Stimulated activated naive B cell treated with anti-CD40 and anti-IgM and Interleukin-4, amounts not matched to agents 10 μg/mL and 1 μg/mL and 100 μg/mL, for 72 hours (primary cell): ENCODE measurements around the gene NBDY.
"Not testable (repeated sequence)": the region's sequence is repeated elsewhere in the genome, so short reads cannot be mapped to it uniquely, and the experiment has no call there.

ENCODE experiments used
- ATAC-seq, 2 donors: fragments of 150-1000 bp; cut with Tn5 transposase; replicated peaks; 2 replicates each; pipeline ENCODE4 v1.10.0; 2021; ENCODE audit warnings: moderate library complexity in 1 of 2
- DNase-seq: peaks from one replicate; pipeline ENCODE4 v3.0.0; 2021
- H3K27ac Mint-ChIP-seq: one replicate; pipeline ENCODE4 v1.8.0; 2022; ENCODE audit warnings: mild to moderate bottlenecking, mixed read lengths
- H3K27me3 Mint-ChIP-seq, 2 donors: one replicate each; pipeline ENCODE4 v1.8.0; 2022; ENCODE audit warnings: mixed read lengths in 2 of 2
- H3K36me3 Mint-ChIP-seq, 2 donors: one replicate each; pipeline ENCODE4 v1.8.0; 2022; ENCODE audit warnings: mixed read lengths in 2 of 2, mild to moderate bottlenecking in 1 of 2
- H3K4me1 Mint-ChIP-seq, 2 donors: one replicate each; pipeline ENCODE4 v1.8.0; 2022; ENCODE audit warnings: mixed read lengths in 2 of 2, mild to moderate bottlenecking in 1 of 2
- H3K4me3 Mint-ChIP-seq, 2 donors: one replicate each; pipeline ENCODE4 v1.8.0; 2022; ENCODE audit warnings: mild to moderate bottlenecking in 2 of 2, mixed read lengths in 2 of 2, moderate library complexity in 1 of 2
- H3K9me3 Mint-ChIP-seq, 2 donors: one replicate each; pipeline ENCODE4 v1.8.0; 2022; ENCODE audit warnings: mixed read lengths in 2 of 2, mild to moderate bottlenecking in 1 of 2

NBDY gene

DNA sequence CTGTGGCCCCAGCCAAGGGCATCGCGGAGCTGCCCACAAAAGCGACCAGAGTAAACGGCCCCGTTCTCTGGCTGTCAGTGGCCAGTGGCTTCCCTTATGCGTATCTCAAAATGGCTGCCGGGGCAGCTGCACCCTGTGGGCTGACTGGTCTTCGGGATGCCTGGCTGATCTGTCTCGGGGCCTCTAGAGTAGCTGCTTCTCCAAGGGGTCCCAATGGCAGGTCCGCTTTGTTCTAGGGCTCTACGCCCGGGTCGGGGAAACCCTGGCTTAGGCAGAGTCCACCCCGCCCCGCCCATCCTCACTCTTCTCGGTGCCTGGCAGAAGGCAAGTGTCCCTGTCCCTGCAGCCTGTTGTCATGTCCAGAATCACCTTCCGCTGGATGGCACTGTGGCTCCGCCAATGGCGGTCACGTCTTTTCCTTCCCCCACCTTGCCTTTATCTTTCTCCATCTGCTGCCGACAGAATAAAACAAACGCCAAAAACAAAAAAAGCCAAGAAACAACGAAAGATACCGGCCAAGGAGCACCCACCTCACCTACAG lies 39.1 kb downstream of the NBDY start:
- H3K4me1 Mint-ChIP-seq, result peaks cover 26 to 32% of the 10 kb centered on the region in 2 donors
- not testable (repeated sequence) for H3K4me3 Mint-ChIP-seq, H3K27me3 Mint-ChIP-seq, H3K36me3 Mint-ChIP-seq, H3K27ac Mint-ChIP-seq, DNase-seq, H3K9me3 Mint-ChIP-seq
- ATAC-seq, result peak in 1 of 2 donors; percentile 47

DNA sequence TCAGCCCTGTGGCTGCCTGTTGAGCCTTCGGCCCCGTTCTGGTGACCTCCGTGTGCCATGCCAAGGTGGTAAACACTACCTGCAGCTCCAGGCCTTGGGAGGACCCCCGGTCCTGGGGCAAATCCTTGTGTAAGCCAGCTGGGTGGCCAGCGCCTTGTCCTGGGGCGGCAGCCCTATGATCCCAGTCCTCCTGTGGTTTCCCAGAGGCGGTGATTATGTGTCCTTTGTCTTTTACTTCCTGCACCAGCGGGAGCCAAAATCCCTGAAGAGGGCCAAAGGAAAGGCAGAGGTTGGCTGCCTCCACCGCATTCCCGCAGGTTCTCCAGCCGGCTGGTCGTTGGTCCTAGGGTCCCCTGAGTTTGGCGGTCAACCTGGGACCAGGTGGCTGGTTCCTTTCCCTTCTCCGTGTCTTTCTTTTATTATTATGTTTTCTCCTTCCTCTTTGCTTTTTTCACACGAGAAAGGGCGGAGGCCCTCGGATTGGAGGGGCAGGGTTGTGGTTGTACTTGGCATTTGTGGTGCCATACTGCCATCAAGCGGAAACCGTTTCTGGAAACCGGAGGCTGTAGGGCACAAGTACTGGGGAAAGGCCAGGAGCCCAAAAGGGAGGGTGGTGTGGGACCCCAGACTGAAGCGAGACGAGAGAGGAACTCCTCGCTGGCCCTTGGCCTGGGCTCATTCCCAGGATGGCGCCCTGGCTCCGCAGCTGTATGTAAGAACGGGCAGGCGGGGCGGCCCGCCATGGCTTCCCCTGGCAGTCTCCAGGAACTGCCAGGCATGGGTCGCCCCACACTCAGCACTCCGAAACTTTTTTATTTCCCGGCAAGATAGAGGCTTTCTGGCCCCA lies 43.9 kb downstream of the NBDY start:
- not testable (repeated sequence) for H3K4me3 Mint-ChIP-seq, H3K36me3 Mint-ChIP-seq, H3K4me1 Mint-ChIP-seq, H3K27ac Mint-ChIP-seq, H3K27me3 Mint-ChIP-seq, H3K9me3 Mint-ChIP-seq, DNase-seq
- peak in 1 of 2 donors; percentile 66 for ATAC-seq

DNA sequence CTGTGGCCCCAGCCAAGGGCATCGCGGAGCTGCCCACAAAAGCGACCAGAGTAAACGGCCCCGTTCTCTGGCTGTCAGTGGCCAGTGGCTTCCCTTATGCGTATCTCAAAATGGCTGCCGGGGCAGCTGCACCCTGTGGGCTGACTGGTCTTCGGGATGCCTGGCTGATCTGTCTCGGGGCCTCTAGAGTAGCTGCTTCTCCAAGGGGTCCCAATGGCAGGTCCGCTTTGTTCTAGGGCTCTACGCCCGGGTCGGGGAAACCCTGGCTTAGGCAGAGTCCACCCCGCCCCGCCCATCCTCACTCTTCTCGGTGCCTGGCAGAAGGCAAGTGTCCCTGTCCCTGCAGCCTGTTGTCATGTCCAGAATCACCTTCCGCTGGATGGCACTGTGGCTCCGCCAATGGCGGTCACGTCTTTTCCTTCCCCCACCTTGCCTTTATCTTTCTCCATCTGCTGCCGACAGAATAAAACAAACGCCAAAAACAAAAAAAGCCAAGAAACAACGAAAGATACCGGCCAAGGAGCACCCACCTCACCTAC lies 44.5 kb downstream of the NBDY start:
- H3K4me3 Mint-ChIP-seq, H3K27me3 Mint-ChIP-seq, H3K4me1 Mint-ChIP-seq, H3K36me3 Mint-ChIP-seq, H3K9me3 Mint-ChIP-seq, H3K27ac Mint-ChIP-seq, DNase-seq: not testable (repeated sequence)
- peak in 1 of 2 donors; percentile 53 for ATAC-seq

DNA sequence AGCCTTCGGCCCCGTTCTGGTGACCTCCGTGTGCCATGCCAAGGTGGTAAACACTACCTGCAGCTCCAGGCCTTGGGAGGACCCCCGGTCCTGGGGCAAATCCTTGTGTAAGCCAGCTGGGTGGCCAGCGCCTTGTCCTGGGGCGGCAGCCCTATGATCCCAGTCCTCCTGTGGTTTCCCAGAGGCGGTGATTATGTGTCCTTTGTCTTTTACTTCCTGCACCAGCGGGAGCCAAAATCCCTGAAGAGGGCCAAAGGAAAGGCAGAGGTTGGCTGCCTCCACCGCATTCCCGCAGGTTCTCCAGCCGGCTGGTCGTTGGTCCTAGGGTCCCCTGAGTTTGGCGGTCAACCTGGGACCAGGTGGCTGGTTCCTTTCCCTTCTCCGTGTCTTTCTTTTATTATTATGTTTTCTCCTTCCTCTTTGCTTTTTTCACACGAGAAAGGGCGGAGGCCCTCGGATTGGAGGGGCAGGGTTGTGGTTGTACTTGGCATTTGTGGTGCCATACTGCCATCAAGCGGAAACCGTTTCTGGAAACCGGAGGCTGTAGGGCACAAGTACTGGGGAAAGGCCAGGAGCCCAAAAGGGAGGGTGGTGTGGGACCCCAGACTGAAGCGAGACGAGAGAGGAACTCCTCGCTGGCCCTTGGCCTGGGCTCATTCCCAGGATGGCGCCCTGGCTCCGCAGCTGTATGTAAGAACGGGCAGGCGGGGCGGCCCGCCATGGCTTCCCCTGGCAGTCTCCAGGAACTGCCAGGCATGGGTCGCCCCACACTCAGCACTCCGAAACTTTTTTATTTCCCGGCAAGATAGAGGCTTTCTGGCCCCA lies 49.3 kb downstream of the NBDY start:
- not testable (repeated sequence) for DNase-seq, H3K27ac Mint-ChIP-seq, H3K27me3 Mint-ChIP-seq, H3K4me3 Mint-ChIP-seq, H3K9me3 Mint-ChIP-seq, H3K36me3 Mint-ChIP-seq
- H3K4me1 Mint-ChIP-seq, result peaks cover 16 to 25% of the 10 kb centered on the region in 2 donors
- ATAC-seq, result peak in 1 of 2 donors; percentile 65

DNA sequence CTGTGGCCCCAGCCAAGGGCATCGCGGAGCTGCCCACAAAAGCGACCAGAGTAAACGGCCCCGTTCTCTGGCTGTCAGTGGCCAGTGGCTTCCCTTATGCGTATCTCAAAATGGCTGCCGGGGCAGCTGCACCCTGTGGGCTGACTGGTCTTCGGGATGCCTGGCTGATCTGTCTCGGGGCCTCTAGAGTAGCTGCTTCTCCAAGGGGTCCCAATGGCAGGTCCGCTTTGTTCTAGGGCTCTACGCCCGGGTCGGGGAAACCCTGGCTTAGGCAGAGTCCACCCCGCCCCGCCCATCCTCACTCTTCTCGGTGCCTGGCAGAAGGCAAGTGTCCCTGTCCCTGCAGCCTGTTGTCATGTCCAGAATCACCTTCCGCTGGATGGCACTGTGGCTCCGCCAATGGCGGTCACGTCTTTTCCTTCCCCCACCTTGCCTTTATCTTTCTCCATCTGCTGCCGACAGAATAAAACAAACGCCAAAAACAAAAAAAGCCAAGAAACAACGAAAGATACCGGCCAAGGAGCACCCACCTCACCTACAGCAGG lies 50.0 kb downstream of the NBDY start:
- DNase-seq, H3K4me3 Mint-ChIP-seq, H3K9me3 Mint-ChIP-seq, H3K27ac Mint-ChIP-seq, H3K36me3 Mint-ChIP-seq, H3K27me3 Mint-ChIP-seq: not testable (repeated sequence)
- H3K4me1 Mint-ChIP-seq, result peaks cover 21 to 26% of the 10 kb centered on the region in 2 donors
- ATAC-seq, result peak in 1 of 2 donors; percentile 62

DNA sequence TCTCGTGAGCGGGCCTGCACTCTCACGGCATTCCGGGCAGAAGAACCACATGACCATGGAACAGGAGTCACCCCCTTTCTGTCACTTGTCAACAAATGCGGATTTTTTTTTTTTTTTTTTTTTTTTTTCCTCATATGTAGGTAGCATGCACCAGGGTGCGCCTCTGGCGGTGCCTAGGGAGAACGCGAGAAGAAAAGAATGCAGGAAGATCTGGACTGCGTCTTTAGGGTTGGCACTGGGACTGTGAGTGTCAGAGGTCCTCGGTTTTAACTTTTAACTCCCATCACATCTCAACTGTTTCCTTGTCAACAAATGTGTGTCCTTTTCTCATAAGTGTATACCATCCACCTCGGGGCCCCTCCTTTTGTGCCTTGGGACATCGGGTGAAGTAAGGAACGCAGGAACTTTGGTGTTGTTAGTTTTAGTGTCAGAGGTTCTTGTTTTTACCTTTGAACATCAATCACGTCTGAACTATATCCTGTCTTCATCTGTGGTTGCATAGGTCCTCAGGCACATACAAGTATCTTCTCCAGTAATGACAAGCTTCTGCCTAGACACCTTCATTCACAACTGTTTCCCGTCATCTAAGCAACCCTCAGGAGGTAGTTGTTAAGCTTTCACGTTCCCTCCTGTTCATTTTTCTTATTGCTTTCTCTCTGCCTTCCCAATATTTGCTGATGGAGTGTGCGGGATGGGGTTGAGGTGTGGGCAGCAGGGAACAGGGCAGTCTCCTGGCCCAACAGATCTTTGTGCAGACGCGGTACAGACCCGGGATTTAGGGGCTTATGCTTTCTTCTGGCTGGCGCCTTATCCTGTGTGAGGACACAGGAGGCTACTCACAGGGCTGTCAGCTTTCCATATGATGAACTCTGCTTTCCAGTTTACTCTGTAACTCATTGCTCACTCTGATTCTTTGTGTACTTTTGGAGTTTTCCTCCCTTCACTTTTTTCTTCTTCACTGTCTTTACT lies 51.9 kb downstream of the NBDY start:
- Mint-ChIP-seq H3K36me3 (peaks cover 8 to 12% of the 10 kb centered on the region in 2 donors), H3K4me1 (peaks cover 25 to 34% of the 10 kb centered on the region in 2 donors)
- not testable (repeated sequence) for ATAC-seq, H3K27me3 Mint-ChIP-seq, H3K27ac Mint-ChIP-seq, H3K4me3 Mint-ChIP-seq, H3K9me3 Mint-ChIP-seq, DNase-seq

DNA sequence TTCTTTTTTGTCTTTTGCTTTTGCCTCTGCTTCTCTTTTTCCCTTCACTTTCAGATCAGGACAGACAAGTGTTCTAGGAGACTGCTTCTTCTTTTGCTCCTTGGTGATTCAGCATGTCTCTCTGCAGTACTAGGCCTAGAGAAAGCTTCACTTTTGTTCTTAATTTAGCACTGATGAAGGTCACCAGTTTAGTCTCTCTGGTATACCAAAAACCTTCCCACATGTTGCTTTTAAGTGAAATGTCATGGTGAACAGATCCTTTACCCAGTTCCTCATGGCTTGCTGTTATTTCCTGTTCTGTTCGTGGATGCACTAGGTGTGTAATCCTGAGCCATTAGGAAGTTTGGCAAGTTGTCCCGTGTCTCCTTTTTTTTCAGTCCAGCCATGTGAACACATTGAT lies 53.3 kb downstream of the NBDY start:
- peak overlapping the region; percentile 72 for H3K27ac Mint-ChIP-seq
- peaks cover 34 to 46% of the 10 kb centered on the region in 2 donors for H3K4me1 Mint-ChIP-seq
- DNase-seq (no peak), ATAC-seq (peak; percentile 33 to 91)
- H3K4me3 Mint-ChIP-seq, result peak overlapping the region; percentile 68 to 71
- H3K36me3 Mint-ChIP-seq, result peaks cover 12 to 13% of the 10 kb centered on the region in 2 donors
- no peaks in the 10 kb centered on the region for H3K9me3 Mint-ChIP-seq
- H3K27me3 Mint-ChIP-seq, result no peaks in the 10 kb centered on the region

DNA sequence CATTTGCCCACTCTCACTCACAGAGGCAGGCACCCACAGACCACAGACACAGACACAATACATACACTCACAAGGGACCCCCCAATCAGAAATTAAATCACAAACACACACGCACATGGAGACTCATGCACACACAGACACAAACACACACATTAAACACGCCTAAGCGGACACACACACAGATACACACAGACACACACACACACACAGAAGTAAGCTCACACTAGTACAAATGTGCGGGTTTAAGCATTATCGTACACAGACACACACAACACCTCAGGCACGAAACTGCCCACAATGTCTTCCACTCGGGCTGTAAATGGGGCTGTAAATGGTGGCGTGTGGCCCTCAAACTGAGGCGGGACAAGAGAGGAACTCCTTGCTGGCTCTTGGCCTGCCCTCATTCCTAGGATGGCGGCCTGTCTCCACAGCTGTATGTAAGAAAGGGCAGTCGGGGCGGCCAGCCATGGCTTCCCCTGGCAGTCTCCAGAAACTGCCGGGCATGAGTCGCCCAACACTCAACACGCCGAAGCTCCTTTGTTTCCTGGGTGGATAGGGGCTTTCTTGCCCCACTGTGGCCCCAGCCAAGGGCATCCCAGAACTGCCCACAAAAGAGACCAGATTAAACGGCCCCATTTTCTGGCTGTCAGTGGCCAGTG lies 53.9 kb downstream of the NBDY start:
- no peak for DNase-seq
- H3K9me3 Mint-ChIP-seq, result no peaks in the 10 kb centered on the region
- ATAC-seq, result peak in 1 of 2 donors; percentile 28
- peak overlapping the region; percentile 72 for H3K27ac Mint-ChIP-seq
- H3K27me3 Mint-ChIP-seq, result no peaks in the 10 kb centered on the region
- peaks cover 34 to 46% of the 10 kb centered on the region in 2 donors for H3K4me1 Mint-ChIP-seq
- peak overlapping the region in 1 of 2 donors; percentile 68 for H3K4me3 Mint-ChIP-seq
- peaks cover 12 to 13% of the 10 kb centered on the region in 2 donors for H3K36me3 Mint-ChIP-seq

DNA sequence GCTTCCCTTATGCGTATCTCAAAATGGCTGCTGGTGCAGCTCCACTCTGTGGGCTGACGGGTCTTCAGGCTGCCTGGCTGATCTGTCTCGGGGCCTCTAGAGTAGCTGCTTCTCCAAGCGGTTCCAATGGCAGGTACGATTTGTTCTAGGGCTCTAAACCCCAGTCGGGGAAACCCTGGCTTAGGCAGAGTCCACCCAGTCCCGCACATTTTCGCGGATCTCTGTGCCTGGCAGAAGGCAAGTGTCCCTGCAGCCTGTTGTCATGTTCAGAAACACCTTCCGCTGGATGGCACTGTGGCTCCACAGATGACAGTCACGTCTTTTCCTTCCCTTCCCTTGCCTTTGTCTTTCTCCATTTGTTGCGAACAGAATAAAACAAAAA lies 54.4 kb downstream of the NBDY start:
- Mint-ChIP-seq H3K27me3 (no peaks in the 10 kb centered on the region), H3K4me1 (peaks cover 34 to 46% of the 10 kb centered on the region in 2 donors), H3K36me3 (peaks cover 12 to 13% of the 10 kb centered on the region in 2 donors), H3K9me3 (no peaks in the 10 kb centered on the region), H3K4me3 (peak overlapping the region in 1 of 2 donors; percentile 68), H3K27ac (peak overlapping the region; percentile 72)
- peak; percentile 66 for DNase-seq
- ATAC-seq, result no peak

DNA sequence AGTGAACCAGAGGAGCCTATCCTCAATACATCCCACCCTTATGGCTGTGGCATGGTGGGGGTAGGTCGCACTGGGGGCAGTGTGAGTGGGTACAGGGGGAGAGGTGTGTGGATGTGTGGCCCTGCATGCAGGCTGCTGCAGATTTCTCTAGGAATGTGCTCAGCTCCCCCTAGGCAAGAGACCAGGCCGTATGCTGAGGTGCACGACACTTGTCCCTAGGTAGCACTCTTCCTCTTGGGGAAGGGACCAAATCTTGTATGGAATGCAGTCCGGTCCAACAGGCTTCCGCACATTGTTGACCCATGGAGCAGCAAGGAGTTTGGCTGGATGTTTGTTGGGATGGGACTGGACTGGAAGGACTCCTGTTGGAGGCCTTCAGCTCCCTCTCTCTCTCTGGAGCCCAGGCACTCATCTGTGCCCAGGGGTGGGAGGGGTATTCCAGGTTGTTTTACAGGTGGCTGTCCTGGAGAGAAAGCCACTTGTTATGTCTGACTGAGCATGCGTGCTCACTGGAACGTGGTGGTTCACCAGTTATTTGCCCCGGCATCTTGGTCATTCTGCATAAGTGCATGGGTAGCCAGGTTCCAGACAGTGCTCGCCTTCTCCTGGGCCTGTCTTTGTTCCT lies 55.1 kb downstream of the NBDY start:
- DNase-seq (no peak), ATAC-seq (no peak)
- H3K27me3 Mint-ChIP-seq, result no peaks in the 10 kb centered on the region
- peaks cover 34 to 46% of the 10 kb centered on the region in 2 donors for H3K4me1 Mint-ChIP-seq
- no peak overlapping the region for H3K27ac Mint-ChIP-seq
- no peaks in the 10 kb centered on the region for H3K9me3 Mint-ChIP-seq
- no peak overlapping the region for H3K4me3 Mint-ChIP-seq
- H3K36me3 Mint-ChIP-seq, result peaks cover 13 to 14% of the 10 kb centered on the region in 2 donors

DNA sequence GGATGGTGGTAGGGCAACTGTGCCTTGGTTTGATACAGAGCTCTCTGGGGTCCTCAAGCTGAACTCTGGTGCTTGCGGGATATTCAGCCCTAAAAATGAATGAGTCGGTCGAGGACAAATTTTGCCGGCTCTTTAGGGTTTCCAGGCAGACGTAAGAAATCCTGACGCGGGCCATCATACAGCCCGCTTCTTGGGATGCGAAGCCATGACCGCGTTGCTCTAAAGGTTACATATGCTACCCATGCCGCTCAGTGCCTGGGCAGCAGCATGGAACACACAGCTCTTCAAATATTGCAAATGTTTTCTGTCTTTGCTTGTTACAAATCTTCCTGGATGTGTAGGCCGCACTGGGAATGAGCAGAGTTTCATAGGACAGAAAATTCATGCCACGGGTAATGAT lies 55.6 kb downstream of the NBDY start:
- no peak for DNase-seq
- H3K9me3 Mint-ChIP-seq, result no peaks in the 10 kb centered on the region
- H3K36me3 Mint-ChIP-seq, result peaks cover 13 to 14% of the 10 kb centered on the region in 2 donors
- ATAC-seq, result no peak
- H3K4me3 Mint-ChIP-seq, result no peak overlapping the region
- no peaks in the 10 kb centered on the region for H3K27me3 Mint-ChIP-seq
- H3K4me1 Mint-ChIP-seq, result peaks cover 34 to 46% of the 10 kb centered on the region in 2 donors
- H3K27ac Mint-ChIP-seq, result no peak overlapping the region

DNA sequence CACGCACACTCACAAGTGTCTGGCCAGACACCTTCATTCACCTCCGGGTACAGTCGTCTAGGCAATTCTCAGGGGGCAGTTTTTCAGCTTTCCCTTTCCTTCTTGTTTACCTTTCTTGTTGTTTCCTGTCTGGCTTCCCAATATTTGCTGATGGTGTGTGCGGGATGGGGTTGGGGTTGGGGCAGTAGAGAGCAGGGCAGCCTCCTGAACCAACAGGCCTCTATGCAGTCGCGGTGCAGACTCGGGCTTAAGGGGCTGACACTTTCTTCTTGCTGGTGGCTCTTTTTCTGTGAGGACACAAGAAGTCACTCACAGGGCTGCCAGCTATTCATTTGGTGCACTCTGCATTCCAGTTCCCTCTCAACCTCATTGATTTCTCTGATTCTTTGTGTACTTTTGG lies 56.4 kb downstream of the NBDY start:
- no peaks in the 10 kb centered on the region for H3K27me3 Mint-ChIP-seq
- ATAC-seq (no peak), DNase-seq (no peak)
- H3K9me3 Mint-ChIP-seq, result no peaks in the 10 kb centered on the region
- peaks cover 34 to 46% of the 10 kb centered on the region in 2 donors for H3K4me1 Mint-ChIP-seq
- peaks cover 13 to 14% of the 10 kb centered on the region in 2 donors for H3K36me3 Mint-ChIP-seq
- H3K4me3 Mint-ChIP-seq, result no peak overlapping the region
- H3K27ac Mint-ChIP-seq, result no peak overlapping the region
